Liver (tissue), 9 donors: Measurements from ENCODE around the gene MAPK1. TPM values are rescaled to one million over a fixed set of nuclear protein-coding genes. Genes with fewer than 3 reads are reported as not detected.

ENCODE experiments used
- DNase-seq: peaks from one replicate; pipeline ENCODE4 v3.0.0-alpha.2; 2017; ENCODE audit warnings: low spot score
- H3K27ac ChIP-seq, 2 donors: one replicate each; pipeline ENCODE4 v1.7.0; 2013; ENCODE audit warnings: inconsistent platforms in 2 of 2, low read length in 2 of 2, control low read depth in 1 of 2, low read depth in 1 of 2, mild to moderate bottlenecking in 1 of 2
- H3K27me3 ChIP-seq, 4 donors: one replicate each; pipeline versions ENCODE4 v1.6.1 to v1.7.0; 2013; ENCODE audit warnings: low read length in 3 of 4, inconsistent platforms in 1 of 4, mild to moderate bottlenecking in 1 of 4, moderate library complexity in 1 of 4; ENCODE audit not compliant: control insufficient read depth in 4 of 4, insufficient read depth in 4 of 4
- H3K36me3 ChIP-seq, 4 donors: one replicate each; pipeline versions ENCODE4 v1.6.1 to v1.7.0; 2013; ENCODE audit warnings: low read length in 3 of 4, mild to moderate bottlenecking in 3 of 4, low read depth in 1 of 4, moderate library complexity in 1 of 4; ENCODE audit not compliant: control insufficient read depth in 4 of 4, insufficient read depth in 3 of 4
- H3K4me1 ChIP-seq, 4 donors: one replicate each; pipeline versions ENCODE4 v1.6.1 to v1.7.0; 2013; ENCODE audit warnings: low read length in 3 of 4, mild to moderate bottlenecking in 3 of 4, moderate library complexity in 1 of 4; ENCODE audit not compliant: control insufficient read depth in 4 of 4, insufficient read depth in 4 of 4
- H3K4me3 ChIP-seq, 3 donors: one replicate each; pipeline versions ENCODE4 v1.6.1 to v1.7.0; 2013; ENCODE audit warnings: low read length in 3 of 3, control low read depth in 1 of 3, low read depth in 1 of 3, mild to moderate bottlenecking in 1 of 3
- H3K9ac ChIP-seq, 2 donors: one replicate each; pipeline ENCODE4 v1.7.0; 2013; ENCODE audit warnings: low read length in 2 of 2, mild to moderate bottlenecking in 2 of 2, moderate library complexity in 2 of 2, control low read depth in 1 of 2, low read depth in 1 of 2
- H3K9me3 ChIP-seq, 4 donors: one replicate each; pipeline versions ENCODE4 v1.6.1 to v1.7.0; 2013; ENCODE audit warnings: low read length in 3 of 4; ENCODE audit not compliant: control insufficient read depth in 4 of 4
- EGR1 ChIP-seq, 2 donors: IDR thresholded peaks; 2 replicates each; pipeline ENCODE4 v1.6.1; 2016 to 2018; ENCODE audit warnings: antibody characterized with exemption in 2 of 2, low read depth in 2 of 2
- FOXA2 ChIP-seq: IDR thresholded peaks from 2 replicates; pipeline ENCODE4 v1.6.1; 2016; ENCODE audit warnings: antibody characterized with exemption
- GABPA ChIP-seq, 2 donors: IDR thresholded peaks in 1 of 2; conservative IDR thresholded peaks in 1 of 2; 2 replicates each; pipeline ENCODE4 v1.6.1; 2016; ENCODE audit warnings: antibody characterized with exemption in 2 of 2, mild to moderate bottlenecking in 1 of 2, moderate library complexity in 1 of 2
- HNF4A ChIP-seq, 2 donors: conservative IDR thresholded peaks; 2 replicates each; pipeline ENCODE4 v1.6.1; 2016; ENCODE audit warnings: antibody characterized with exemption in 2 of 2, mild to moderate bottlenecking in 2 of 2
- NR2F2 ChIP-seq: IDR thresholded peaks from 2 replicates; pipeline ENCODE4 v1.6.1; 2016; ENCODE audit warnings: antibody characterized with exemption
- RAD21 ChIP-seq, 2 donors: IDR thresholded peaks; 2 replicates each; pipeline ENCODE4 v1.6.1; 2016; ENCODE audit warnings: antibody characterized with exemption in 2 of 2, mild to moderate bottlenecking in 2 of 2
- SP1 ChIP-seq: IDR thresholded peaks from 2 replicates; pipeline ENCODE4 v1.6.1; 2018; ENCODE audit warnings: antibody characterized with exemption, mild to moderate bottlenecking
- TAF1 ChIP-seq: conservative IDR thresholded peaks from 2 replicates; pipeline ENCODE4 v1.6.1; 2016; ENCODE audit warnings: antibody characterized with exemption, mild to moderate bottlenecking
- YY1 ChIP-seq: IDR thresholded peaks from 2 replicates; pipeline ENCODE4 v1.6.1; 2016; ENCODE audit warnings: antibody characterized with exemption, mild to moderate bottlenecking
- WGBS: extraction: QIAGEN DNeasy Blood & Tissue Kit; methylation state at CpG from one replicate; pipeline ENCODE4 v1.1.7; 2013; 5-methylcytosine and 5-hydroxymethylcytosine counted together
- polyA plus RNA-seq, 2 donors: library from polyadenylated mRNA; stranded (reverse) in 1 of 2; unstranded in 1 of 2; fragments of 200-250 nt in 1 of 2; fragments of >200 nt in 1 of 2; fragmentation: Nextera tagmentation in 1 of 2; extraction: Ambion mirVana in 1 of 2; gene quantifications; one replicate each; pipeline versions ENCODE4 v1.2.1 to v1.2.3, GENCODE V29; 2013 to 2015
- total RNA-seq, 2 donors: library from RNA; depleted of rRNA; stranded (reverse); fragments of >200 nt; gene quantifications; one replicate each; pipeline ENCODE4 v1.2.3, GENCODE V29; 2014
- TF ChIP-seq, protein P1 (sequence below): fragments of 150-350 bp; IDR thresholded peaks from 2 replicates; pipeline ENCODE4 v1.5.1; 2017; ENCODE audit warnings: improper control_type of control experiment, low read depth, low read length; ENCODE audit not compliant: missing input control
- TF ChIP-seq, protein P2 (sequence below): IDR thresholded peaks from 2 replicates; pipeline ENCODE4 v1.6.1; 2016; ENCODE audit warnings: antibody characterized with exemption
- TF ChIP-seq, protein P3 (sequence below): IDR thresholded peaks from 2 replicates; pipeline ENCODE4 v1.6.1; 2016; ENCODE audit warnings: antibody characterized with exemption
- TF ChIP-seq, protein P4 (sequence below): IDR thresholded peaks from 2 replicates; pipeline ENCODE4 v1.6.1; 2016; ENCODE audit warnings: antibody characterized with exemption
- TF ChIP-seq, protein P5 (sequence below): IDR thresholded peaks from 2 replicates; pipeline ENCODE4 v1.6.1; 2016; ENCODE audit warnings: antibody characterized with exemption, mild to moderate bottlenecking
- donor health status: healthy.
- donor health status: healthy.
- donor health status: healthy.
- donor health status: healthy.
- donor health status: healthy.

The MAPK1 gene
- total and polyA plus RNA-seq, 4 donors: 8.3 to 31.8 (median 22.8) TPM

DNA sequence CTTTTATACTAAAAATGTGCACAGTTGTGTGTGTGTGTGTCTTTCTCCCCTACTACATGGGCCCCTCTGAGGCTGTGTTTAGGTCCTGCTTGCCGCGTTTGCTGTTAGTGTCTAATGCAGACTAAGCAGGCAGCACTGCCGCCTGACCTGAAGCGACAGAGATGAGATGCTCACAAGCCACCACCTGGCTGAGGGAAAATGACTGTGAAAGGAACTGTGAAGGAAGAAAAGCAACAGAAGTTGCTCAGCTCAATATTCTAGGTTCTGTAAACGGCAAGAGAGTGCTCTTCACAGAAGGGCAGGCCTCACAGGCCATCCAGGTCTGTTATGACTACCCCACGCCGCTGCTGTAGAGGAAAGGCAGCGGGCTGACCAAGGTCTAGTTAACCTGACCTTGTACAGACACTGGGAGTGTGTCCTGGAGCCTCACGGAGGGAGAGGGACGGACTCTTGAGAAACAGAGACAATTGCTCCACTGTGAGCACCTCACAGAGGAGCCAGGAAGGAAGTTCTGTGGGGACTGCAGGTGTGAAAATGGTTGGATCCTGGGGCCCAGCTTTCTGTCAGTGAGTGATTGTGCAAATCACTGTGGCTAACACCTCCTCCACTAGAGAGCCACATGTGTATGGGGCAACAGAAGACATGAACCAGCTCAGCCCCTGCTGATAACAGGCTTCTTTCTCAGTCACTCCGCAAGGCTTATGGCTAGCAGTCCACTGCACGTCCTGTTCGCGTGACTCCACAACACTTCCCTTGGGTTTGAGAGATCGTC lies 100.6 kb downstream of the MAPK1 start:
- no peaks in the 10 kb centered on the region for H3K4me1 ChIP-seq
- H3K27ac ChIP-seq: no peak overlapping the region
- H3K9me3 ChIP-seq: no peaks in the 10 kb centered on the region
- no peaks in the 10 kb centered on the region for H3K27me3 ChIP-seq
- WGBS: 87% methylated on average over 15 of the region's 15 CpGs
- DNase-seq: no peak
- H3K36me3 ChIP-seq: peaks cover 4 to 73% (median 45%) of the 10 kb centered on the region in 4 donors
- no peak overlapping the region for H3K9ac ChIP-seq
- no peak overlapping the region for H3K4me3 ChIP-seq
- TF ChIP-seq, protein P1, sequence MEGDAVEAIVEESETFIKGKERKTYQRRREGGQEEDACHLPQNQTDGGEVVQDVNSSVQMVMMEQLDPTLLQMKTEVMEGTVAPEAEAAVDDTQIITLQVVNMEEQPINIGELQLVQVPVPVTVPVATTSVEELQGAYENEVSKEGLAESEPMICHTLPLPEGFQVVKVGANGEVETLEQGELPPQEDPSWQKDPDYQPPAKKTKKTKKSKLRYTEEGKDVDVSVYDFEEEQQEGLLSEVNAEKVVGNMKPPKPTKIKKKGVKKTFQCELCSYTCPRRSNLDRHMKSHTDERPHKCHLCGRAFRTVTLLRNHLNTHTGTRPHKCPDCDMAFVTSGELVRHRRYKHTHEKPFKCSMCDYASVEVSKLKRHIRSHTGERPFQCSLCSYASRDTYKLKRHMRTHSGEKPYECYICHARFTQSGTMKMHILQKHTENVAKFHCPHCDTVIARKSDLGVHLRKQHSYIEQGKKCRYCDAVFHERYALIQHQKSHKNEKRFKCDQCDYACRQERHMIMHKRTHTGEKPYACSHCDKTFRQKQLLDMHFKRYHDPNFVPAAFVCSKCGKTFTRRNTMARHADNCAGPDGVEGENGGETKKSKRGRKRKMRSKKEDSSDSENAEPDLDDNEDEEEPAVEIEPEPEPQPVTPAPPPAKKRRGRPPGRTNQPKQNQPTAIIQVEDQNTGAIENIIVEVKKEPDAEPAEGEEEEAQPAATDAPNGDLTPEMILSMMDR: no peak
- no peak for TF ChIP-seq EGR1 (IDR thresholded peaks at IDR 0.05; ENCODE audit: low read depth in 2 of 2)
- no peak for TF ChIP-seq YY1
- TF ChIP-seq, protein P2, sequence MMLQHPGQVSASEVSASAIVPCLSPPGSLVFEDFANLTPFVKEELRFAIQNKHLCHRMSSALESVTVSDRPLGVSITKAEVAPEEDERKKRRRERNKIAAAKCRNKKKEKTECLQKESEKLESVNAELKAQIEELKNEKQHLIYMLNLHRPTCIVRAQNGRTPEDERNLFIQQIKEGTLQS: no peak
- TF ChIP-seq, protein P3, sequence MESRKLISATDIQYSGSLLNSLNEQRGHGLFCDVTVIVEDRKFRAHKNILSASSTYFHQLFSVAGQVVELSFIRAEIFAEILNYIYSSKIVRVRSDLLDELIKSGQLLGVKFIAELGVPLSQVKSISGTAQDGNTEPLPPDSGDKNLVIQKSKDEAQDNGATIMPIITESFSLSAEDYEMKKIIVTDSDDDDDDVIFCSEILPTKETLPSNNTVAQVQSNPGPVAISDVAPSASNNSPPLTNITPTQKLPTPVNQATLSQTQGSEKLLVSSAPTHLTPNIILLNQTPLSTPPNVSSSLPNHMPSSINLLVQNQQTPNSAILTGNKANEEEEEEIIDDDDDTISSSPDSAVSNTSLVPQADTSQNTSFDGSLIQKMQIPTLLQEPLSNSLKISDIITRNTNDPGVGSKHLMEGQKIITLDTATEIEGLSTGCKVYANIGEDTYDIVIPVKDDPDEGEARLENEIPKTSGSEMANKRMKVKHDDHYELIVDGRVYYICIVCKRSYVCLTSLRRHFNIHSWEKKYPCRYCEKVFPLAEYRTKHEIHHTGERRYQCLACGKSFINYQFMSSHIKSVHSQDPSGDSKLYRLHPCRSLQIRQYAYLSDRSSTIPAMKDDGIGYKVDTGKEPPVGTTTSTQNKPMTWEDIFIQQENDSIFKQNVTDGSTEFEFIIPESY: no peak
- TF ChIP-seq NR2F2: no peak
- TF ChIP-seq RAD21 (IDR thresholded peaks at IDR 0.05): no peak
- TF ChIP-seq FOXA2: no peak
- TF ChIP-seq, protein P4, sequence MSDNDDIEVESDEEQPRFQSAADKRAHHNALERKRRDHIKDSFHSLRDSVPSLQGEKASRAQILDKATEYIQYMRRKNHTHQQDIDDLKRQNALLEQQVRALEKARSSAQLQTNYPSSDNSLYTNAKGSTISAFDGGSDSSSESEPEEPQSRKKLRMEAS: no peak
- no peak for TF ChIP-seq TAF1

DNA sequence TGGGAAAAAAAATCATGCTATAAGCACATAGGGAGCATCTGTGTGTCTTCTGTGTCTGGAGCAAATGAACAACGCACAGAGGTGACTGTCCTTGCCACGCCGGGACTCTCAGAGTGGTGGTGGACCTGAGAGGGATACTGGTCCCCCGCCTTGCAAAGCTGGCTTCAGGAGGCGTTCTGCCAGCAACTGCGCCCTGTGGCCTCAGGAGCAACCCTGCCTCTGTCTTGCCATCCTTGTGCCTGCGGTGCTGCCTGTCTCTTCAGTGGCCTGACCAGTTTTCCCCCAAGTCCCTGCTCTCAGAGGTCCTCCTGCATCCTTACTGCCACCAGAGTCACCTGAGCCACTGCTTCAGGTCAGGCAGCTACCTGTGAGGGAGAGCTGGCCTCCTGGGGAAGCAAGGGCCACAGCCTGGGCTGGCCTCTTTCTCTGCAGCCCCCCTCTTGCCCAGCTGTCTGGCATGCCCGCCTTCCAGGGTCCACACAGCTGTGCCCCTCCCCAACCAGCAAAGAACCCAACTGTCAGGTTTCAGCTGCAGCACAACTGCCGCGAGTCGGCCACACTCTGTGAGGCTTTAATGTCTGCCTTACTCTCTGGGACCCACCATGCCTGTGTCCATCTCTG lies 101.4 kb downstream of the MAPK1 start:
- Histone ChIP-seq H3K36me3 (peaks cover 4 to 74% (median 42%) of the 10 kb centered on the region in 4 donors), H3K9me3 (no peaks in the 10 kb centered on the region), H3K27ac (no peak overlapping the region), H3K9ac (no peak overlapping the region), H3K4me3 (no peak overlapping the region), H3K4me1 (no peaks in the 10 kb centered on the region), H3K27me3 (no peaks in the 10 kb centered on the region)
- 94% methylated on average over 11 of the region's 11 CpGs for WGBS
- no peak for DNase-seq
- TF ChIP-seq YY1 (no peak), RAD21 (IDR thresholded peaks at IDR 0.05) (no peak), GABPA (IDR thresholded peaks at IDR 0.05 in 1 of 2, conservative IDR thresholded peaks at IDR 0.05 in 1 of 2) (no peak), SP1 (no peak), HNF4A (conservative IDR thresholded peaks at IDR 0.05) (no peak), TAF1 (no peak)
- TF ChIP-seq, protein P5, sequence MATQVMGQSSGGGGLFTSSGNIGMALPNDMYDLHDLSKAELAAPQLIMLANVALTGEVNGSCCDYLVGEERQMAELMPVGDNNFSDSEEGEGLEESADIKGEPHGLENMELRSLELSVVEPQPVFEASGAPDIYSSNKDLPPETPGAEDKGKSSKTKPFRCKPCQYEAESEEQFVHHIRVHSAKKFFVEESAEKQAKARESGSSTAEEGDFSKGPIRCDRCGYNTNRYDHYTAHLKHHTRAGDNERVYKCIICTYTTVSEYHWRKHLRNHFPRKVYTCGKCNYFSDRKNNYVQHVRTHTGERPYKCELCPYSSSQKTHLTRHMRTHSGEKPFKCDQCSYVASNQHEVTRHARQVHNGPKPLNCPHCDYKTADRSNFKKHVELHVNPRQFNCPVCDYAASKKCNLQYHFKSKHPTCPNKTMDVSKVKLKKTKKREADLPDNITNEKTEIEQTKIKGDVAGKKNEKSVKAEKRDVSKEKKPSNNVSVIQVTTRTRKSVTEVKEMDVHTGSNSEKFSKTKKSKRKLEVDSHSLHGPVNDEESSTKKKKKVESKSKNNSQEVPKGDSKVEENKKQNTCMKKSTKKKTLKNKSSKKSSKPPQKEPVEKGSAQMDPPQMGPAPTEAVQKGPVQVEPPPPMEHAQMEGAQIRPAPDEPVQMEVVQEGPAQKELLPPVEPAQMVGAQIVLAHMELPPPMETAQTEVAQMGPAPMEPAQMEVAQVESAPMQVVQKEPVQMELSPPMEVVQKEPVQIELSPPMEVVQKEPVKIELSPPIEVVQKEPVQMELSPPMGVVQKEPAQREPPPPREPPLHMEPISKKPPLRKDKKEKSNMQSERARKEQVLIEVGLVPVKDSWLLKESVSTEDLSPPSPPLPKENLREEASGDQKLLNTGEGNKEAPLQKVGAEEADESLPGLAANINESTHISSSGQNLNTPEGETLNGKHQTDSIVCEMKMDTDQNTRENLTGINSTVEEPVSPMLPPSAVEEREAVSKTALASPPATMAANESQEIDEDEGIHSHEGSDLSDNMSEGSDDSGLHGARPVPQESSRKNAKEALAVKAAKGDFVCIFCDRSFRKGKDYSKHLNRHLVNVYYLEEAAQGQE: no peak
- TF ChIP-seq, protein P3: no peak
